Fibroblast of lung (primary cell): Measurements from ENCODE around the gene TMEM270. TPM values are rescaled to one million over a fixed set of nuclear protein-coding genes. Genes with fewer than 3 reads are reported as not detected.

Experiments used
- DNase-seq, 2 donors: peaks; one replicate each; pipeline versions ENCODE4 v3.0.0 to v3.0.0-alpha.2; 2010; ENCODE audit warnings: low read depth in 2 of 2
- H2AFZ ChIP-seq: 2 replicates; pipeline ENCODE4 v1.5.1; 2012; ENCODE audit warnings: low read length, control low read depth, inconsistent platforms
- H3K27ac ChIP-seq: 2 replicates; pipeline ENCODE4 v1.5.1; 2011; ENCODE audit warnings: low read length, control low read depth; ENCODE audit not compliant: insufficient read depth
- H3K27me3 ChIP-seq: 2 replicates; pipeline ENCODE4 v1.5.1; 2011; ENCODE audit warnings: mild to moderate bottlenecking, low read length; ENCODE audit not compliant: control insufficient read depth, insufficient read depth
- H3K36me3 ChIP-seq: 2 replicates; pipeline ENCODE4 v1.5.1; 2011; ENCODE audit warnings: low read length; ENCODE audit not compliant: control insufficient read depth, insufficient read depth
- H3K4me1 ChIP-seq: 2 replicates; pipeline ENCODE4 v1.5.1; 2011; ENCODE audit warnings: low read length; ENCODE audit not compliant: control insufficient read depth, insufficient read depth; ENCODE audit errors: extremely low read depth
- H3K4me2 ChIP-seq: 2 replicates; pipeline ENCODE4 v1.5.1; 2011; ENCODE audit warnings: low read length, control low read depth; ENCODE audit not compliant: insufficient read depth; ENCODE audit errors: extremely low read depth
- H3K4me3 ChIP-seq, 4 experiments: fragments of 200-600 bp in 1 of 4; sonication (generic) in 1 of 4; replicated peaks in 1 of 4; 2 replicates each; pipeline ENCODE4 v1.5.1; 2011 to 2016; ENCODE audit warnings: low read length in 4 of 4, low read depth in 3 of 4, mild to moderate bottlenecking in 3 of 4, control low read depth in 2 of 4, inconsistent platforms in 1 of 4, mixed read lengths in 1 of 4; ENCODE audit not compliant: insufficient read depth in 1 of 4; ENCODE audit errors: control extremely low read depth in 1 of 4
- H3K79me2 ChIP-seq: 2 replicates; pipeline ENCODE4 v1.5.1; 2012; ENCODE audit warnings: mild to moderate bottlenecking, low read length, inconsistent platforms; ENCODE audit not compliant: control insufficient read depth, insufficient read depth
- H3K9ac ChIP-seq: 2 replicates; pipeline ENCODE4 v1.5.1; 2011; ENCODE audit warnings: mild to moderate bottlenecking, low read length, control low read depth; ENCODE audit not compliant: insufficient read depth
- H3K9me3 ChIP-seq: 2 replicates; pipeline ENCODE4 v1.5.1; 2012; ENCODE audit warnings: low read depth, low read length; ENCODE audit not compliant: control insufficient read depth, insufficient read depth
- H4K20me1 ChIP-seq: 2 replicates; pipeline ENCODE4 v1.5.1; 2011; ENCODE audit warnings: low read length; ENCODE audit not compliant: control insufficient read depth, insufficient read depth; ENCODE audit errors: extremely low read depth
- CTCF ChIP-seq, 2 donors: IDR thresholded peaks in 1 of 2; conservative IDR thresholded peaks in 1 of 2; 1 replicate in 1 of 2; 2 replicates in 1 of 2; pipeline ENCODE4 v1.5.1; 2011 to 2012; ENCODE audit warnings: low read length in 2 of 2, control low read depth in 1 of 2, inconsistent platforms in 1 of 2, low read depth in 1 of 2, mild to moderate bottlenecking in 1 of 2
- EZH2 ChIP-seq: IDR thresholded peaks from 2 replicates; pipeline ENCODE4 v1.5.1; 2012; ENCODE audit warnings: low read length, control low read depth, mild to moderate bottlenecking; ENCODE audit errors: missing control alignments
- polyA plus RNA-seq, 2 donors: library from polyadenylated mRNA; depleted of rRNA in 1 of 2; stranded (reverse) in 1 of 2; unstranded in 1 of 2; fragments of >200 nt; gene quantifications; 2 replicates each; pipeline ENCODE4 v1.2.1, GENCODE V29; 2011 to 2012; ENCODE audit warnings: missing spikeins in 1 of 2
- total RNA-seq: library from RNA; depleted of rRNA; stranded (reverse); fragments of >200 nt; gene quantifications from 2 replicates; pipeline ENCODE4 v1.2.1, GENCODE V29; 2014

The TMEM270 gene
- total and polyA plus RNA-seq, 2 donors (not counting 1 experiment from before 2014, with no cell fraction given), result not detected

GRCh38 chr7:73866446-73866767 lies 5.4 kb downstream of the TMEM270 start:
- H3K4me1 ChIP-seq, result peaks cover 5% of the 10 kb centered on the region

GRCh38 chr7:73869011-73869798 lies 8.2 kb downstream of the TMEM270 start:
- DNase-seq, result peak in 1 of 2 donors; percentile 55
- Histone ChIP-seq H3K36me3 (no peaks in the 10 kb centered on the region), H3K9ac (no peak overlapping the region), H3K27ac (no peak overlapping the region), H3K4me3 (no peak overlapping the region), H3K27me3 (no peaks in the 10 kb centered on the region), H3K4me2 (no peak overlapping the region), H3K79me2 (no peaks in the 10 kb centered on the region), H4K20me1 (no peaks in the 10 kb centered on the region), H3K9me3 (no peaks in the 10 kb centered on the region), H2AFZ (no peak overlapping the region), H3K4me1 (peaks cover 5% of the 10 kb centered on the region)
- TF ChIP-seq EZH2, result no peak
- no peak for TF ChIP-seq CTCF (conservative IDR thresholded peaks at IDR 0.05 in 1 of 2, IDR thresholded peaks at IDR 0.05 in 1 of 2; ENCODE audit: low read depth in 1 of 2, low read length in 2 of 2)

More at GRCh38 chr7:73866446-73866767, 5.4 kb downstream of the TMEM270 start:
- Histone ChIP-seq H2AFZ (no peak overlapping the region), H3K4me3 (no peak overlapping the region), H3K9ac (no peak overlapping the region), H3K4me2 (no peak overlapping the region), H3K27ac (no peak overlapping the region), H4K20me1 (no peaks in the 10 kb centered on the region), H3K79me2 (no peaks in the 10 kb centered on the region), H3K9me3 (no peaks in the 10 kb centered on the region), H3K27me3 (no peaks in the 10 kb centered on the region), H3K36me3 (no peaks in the 10 kb centered on the region)
- no peak for TF ChIP-seq EZH2
- no peak for TF ChIP-seq CTCF (conservative IDR thresholded peaks at IDR 0.05 in 1 of 2, IDR thresholded peaks at IDR 0.05 in 1 of 2; ENCODE audit: low read depth in 1 of 2, low read length in 2 of 2)
- DNase-seq, result no peak

- H3K4me2 ChIP-seq, result no peak overlapping the region
- H3K79me2 ChIP-seq, result no peaks in the 10 kb centered on the region
- H3K27ac ChIP-seq, result no peak overlapping the region
- TF ChIP-seq EZH2 (no peak), CTCF (conservative IDR thresholded peaks at IDR 0.05 in 1 of 2, IDR thresholded peaks at IDR 0.05 in 1 of 2; ENCODE audit: low read depth in 1 of 2, low read length in 2 of 2) (no peak)
- H4K20me1 ChIP-seq, result no peaks in the 10 kb centered on the region
- H2AFZ ChIP-seq, result no peak overlapping the region
- no peak overlapping the region for H3K4me3 ChIP-seq
- H3K9me3 ChIP-seq, result no peaks in the 10 kb centered on the region
- no peaks in the 10 kb centered on the region for H3K27me3 ChIP-seq
- H3K4me1 ChIP-seq, result peaks cover 5% of the 10 kb centered on the region
- no peak overlapping the region for H3K9ac ChIP-seq
- no peak for DNase-seq
- H3K36me3 ChIP-seq, result no peaks in the 10 kb centered on the region
Measured at GRCh38 chr7:73870041-73870492, 9.1 kb downstream of the TMEM270 start.
